SU-DHL-6 (cell line): Measurements from ENCODE around the gene CUZD1.

Experiments
- H2AFZ ChIP-seq: fragments of 200-600 bp; sonication (generic); 2 replicates; pipeline ENCODE4 v1.6.1; 2014; ENCODE audit warnings: low read depth, mild to moderate bottlenecking, moderate library complexity, mixed read lengths, antibody characterized with exemption, low read length; ENCODE audit not compliant: severe bottlenecking
- H3F3A ChIP-seq: fragments of 200-600 bp; shearing (Covaris generic); 2 replicates; pipeline ENCODE4 v1.6.0; 2016; ENCODE audit warnings: antibody characterized with exemption, mild to moderate bottlenecking; ENCODE audit not compliant: insufficient read depth
- H3K27ac ChIP-seq: fragments of 200-600 bp; sonication (generic); 2 replicates; pipeline ENCODE4 v1.5.1; 2016; ENCODE audit warnings: low read depth, mild to moderate bottlenecking, low read length, moderate library complexity, mixed read lengths
- H3K27me3 ChIP-seq: fragments of 200-600 bp; sonication (generic), shearing (Covaris generic); 2 replicates; pipeline ENCODE4 v1.6.0; 2014; ENCODE audit warnings: mild to moderate bottlenecking, low read length
- H3K36me3 ChIP-seq: fragments of 200-600 bp; sonication (generic); 2 replicates; pipeline ENCODE4 v1.6.1; 2014; ENCODE audit warnings: mild to moderate bottlenecking, low read length, mixed read lengths
- H3K4me2 ChIP-seq: fragments of 300-600, 200-600 bp; shearing (Covaris generic), sonication (generic); 2 replicates; pipeline ENCODE4 v1.6.0; 2014; ENCODE audit warnings: low read length, low read depth, mild to moderate bottlenecking; ENCODE audit not compliant: poor library complexity, severe bottlenecking
- H3K4me3 ChIP-seq: fragments of 200-600 bp; sonication (generic); 2 replicates; pipeline ENCODE4 v1.5.1; 2014; ENCODE audit warnings: antibody characterized with exemption, low read length, mild to moderate bottlenecking, mixed read lengths; ENCODE audit not compliant: insufficient read depth, poor library complexity, severe bottlenecking
- H3K79me2 ChIP-seq: fragments of 200-600 bp; sonication (generic); 2 replicates; pipeline ENCODE4 v1.6.1; 2014; ENCODE audit warnings: mild to moderate bottlenecking, low read length, moderate library complexity; ENCODE audit not compliant: insufficient read depth
- H3K9ac ChIP-seq: fragments of 200-600 bp; sonication (generic); 2 replicates; pipeline ENCODE4 v1.7.0; 2014; ENCODE audit warnings: mild to moderate bottlenecking, low read length
- H3K9me2 ChIP-seq: fragments of 200-600 bp; sonication (generic); replicated peaks from 2 replicates; pipeline ENCODE4 v1.6.1; 2014; ENCODE audit warnings: low read length; ENCODE audit not compliant: insufficient read depth
- H3K9me3 ChIP-seq: fragments of 200-600 bp; sonication (generic); 2 replicates; pipeline ENCODE4 v1.6.1; 2014; ENCODE audit warnings: low read length, mixed read lengths; ENCODE audit not compliant: insufficient read depth
- H4K20me1 ChIP-seq: fragments of 200-600 bp; sonication (generic); 2 replicates; pipeline ENCODE4 v1.6.1; 2014; ENCODE audit warnings: low read depth, mild to moderate bottlenecking, antibody characterized with exemption, low read length, moderate library complexity, mixed read lengths
- CTCF ChIP-seq: fragments of 200-600 bp; sonication (generic); IDR thresholded peaks from one replicate; pipeline ENCODE4 v1.5.1; 2017; ENCODE audit warnings: antibody characterized with exemption, mild to moderate bottlenecking, low read length, moderate library complexity; ENCODE audit not compliant: insufficient read depth, poor library complexity, severe bottlenecking
- EZH2phosphoT487 ChIP-seq: fragments of 200-600 bp; sonication (generic), shearing (Covaris generic); conservative IDR thresholded peaks from 2 replicates; pipeline ENCODE4 v1.6.1; 2018; ENCODE audit warnings: mild to moderate bottlenecking, antibody characterized with exemption, low read length, moderate library complexity, mixed read lengths

Gene CUZD1

GRCh38 chr10:122844146-122844545 lies 1.5 kb downstream of the CUZD1 start:
- no peaks in the 10 kb centered on the region for H3K27me3 ChIP-seq
- H3K9me2 ChIP-seq: no peaks in the 10 kb centered on the region
- H3K4me2 ChIP-seq: no peak overlapping the region
- TF ChIP-seq CTCF: no peak
- no peak for TF ChIP-seq EZH2phosphoT487
- no peak overlapping the region for H3K9ac ChIP-seq
- H4K20me1 ChIP-seq: no peaks in the 10 kb centered on the region
- H3K9me3 ChIP-seq: no peaks in the 10 kb centered on the region
- no peaks in the 10 kb centered on the region for H3F3A ChIP-seq
- H3K27ac ChIP-seq: no peak overlapping the region
- peaks cover 14% of the 10 kb centered on the region; the same call in 1 of the 2 replicates for H3K36me3 ChIP-seq
- no peaks in the 10 kb centered on the region for H3K79me2 ChIP-seq
- H2AFZ ChIP-seq: no peak overlapping the region
- no peak overlapping the region for H3K4me3 ChIP-seq

GRCh38 chr10:122841569-122841968 lies 4.1 kb downstream of the CUZD1 start:
- Histone ChIP-seq H3K9ac (no peak overlapping the region), H3K27me3 (no peaks in the 10 kb centered on the region), H3K79me2 (no peaks in the 10 kb centered on the region), H3K4me3 (no peak overlapping the region), H3K27ac (no peak overlapping the region), H3F3A (no peaks in the 10 kb centered on the region), H3K36me3 (peaks cover 17% of the 10 kb centered on the region; the same call in 1 of the 2 replicates), H4K20me1 (no peaks in the 10 kb centered on the region), H3K9me3 (no peaks in the 10 kb centered on the region), H2AFZ (no peak overlapping the region), H3K9me2 (no peaks in the 10 kb centered on the region), H3K4me2 (no peak overlapping the region)
- TF ChIP-seq CTCF: no peak
- TF ChIP-seq EZH2phosphoT487: no peak

GRCh38 chr10:122839505-122839904 lies 6.2 kb downstream of the CUZD1 start:
- Histone ChIP-seq H3K27ac (no peak overlapping the region), H3K9ac (no peak overlapping the region), H3K36me3 (peaks cover 31% of the 10 kb centered on the region; the same call in 1 of the 2 replicates), H3K4me2 (no peak overlapping the region), H3K4me3 (no peak overlapping the region), H3F3A (no peaks in the 10 kb centered on the region), H4K20me1 (no peaks in the 10 kb centered on the region), H2AFZ (no peak overlapping the region), H3K79me2 (no peaks in the 10 kb centered on the region), H3K27me3 (no peaks in the 10 kb centered on the region), H3K9me2 (no peaks in the 10 kb centered on the region), H3K9me3 (no peaks in the 10 kb centered on the region)
- TF ChIP-seq EZH2phosphoT487 (no peak), CTCF (no peak)
